Fibroblast of peridontal ligament (primary cell): Measurements from ENCODE around the gene PPFIA4.
A peak's percentile ranks its signal among the peaks of the same experiment; 100 is the strongest.

Experiments used
- DNase-seq: peaks from one replicate; pipeline ENCODE4 v3.0.0-alpha.2; 2010; ENCODE audit errors: extremely low read depth

PPFIA4 gene

DNA sequence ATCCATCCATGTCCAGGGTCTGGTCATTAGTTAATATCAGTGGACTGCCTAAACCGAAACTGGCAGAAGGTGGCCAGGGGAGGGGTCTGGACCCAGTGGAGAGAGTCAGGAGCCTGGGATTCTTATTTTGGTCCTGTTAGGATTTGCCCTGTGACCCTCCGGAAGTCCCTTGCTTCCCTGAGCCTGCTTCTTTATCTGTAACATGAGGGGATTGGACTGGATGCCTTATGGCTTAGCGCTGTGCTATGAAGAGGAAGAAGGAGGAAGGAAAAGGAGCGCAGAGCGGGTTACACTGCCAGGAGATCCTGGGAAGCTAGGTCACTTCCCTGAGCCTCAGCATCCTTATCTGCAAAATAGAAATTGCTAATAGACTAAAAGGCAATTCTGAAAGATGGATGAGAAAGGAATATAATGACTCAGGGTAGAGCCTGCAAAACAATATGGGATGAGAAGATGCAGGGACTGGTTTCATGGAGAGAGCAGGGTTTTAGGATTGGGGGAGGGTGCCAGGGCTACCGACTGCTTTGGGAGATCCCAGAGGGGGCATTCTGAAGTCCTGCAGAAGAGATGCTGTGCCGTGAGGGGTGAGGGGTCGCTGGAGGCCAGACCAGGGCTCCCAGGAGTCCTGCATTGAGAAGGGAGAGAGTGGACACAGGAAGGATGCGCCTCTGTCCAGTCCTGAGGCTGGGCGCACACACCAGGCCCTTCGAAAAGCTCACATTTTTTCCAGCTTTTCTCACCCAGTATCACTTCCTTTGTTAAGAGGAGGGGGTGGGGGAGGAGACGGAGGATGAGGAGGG lies 100.8 kb downstream of the PPFIA4 start:
- no peak for DNase-seq

DNA sequence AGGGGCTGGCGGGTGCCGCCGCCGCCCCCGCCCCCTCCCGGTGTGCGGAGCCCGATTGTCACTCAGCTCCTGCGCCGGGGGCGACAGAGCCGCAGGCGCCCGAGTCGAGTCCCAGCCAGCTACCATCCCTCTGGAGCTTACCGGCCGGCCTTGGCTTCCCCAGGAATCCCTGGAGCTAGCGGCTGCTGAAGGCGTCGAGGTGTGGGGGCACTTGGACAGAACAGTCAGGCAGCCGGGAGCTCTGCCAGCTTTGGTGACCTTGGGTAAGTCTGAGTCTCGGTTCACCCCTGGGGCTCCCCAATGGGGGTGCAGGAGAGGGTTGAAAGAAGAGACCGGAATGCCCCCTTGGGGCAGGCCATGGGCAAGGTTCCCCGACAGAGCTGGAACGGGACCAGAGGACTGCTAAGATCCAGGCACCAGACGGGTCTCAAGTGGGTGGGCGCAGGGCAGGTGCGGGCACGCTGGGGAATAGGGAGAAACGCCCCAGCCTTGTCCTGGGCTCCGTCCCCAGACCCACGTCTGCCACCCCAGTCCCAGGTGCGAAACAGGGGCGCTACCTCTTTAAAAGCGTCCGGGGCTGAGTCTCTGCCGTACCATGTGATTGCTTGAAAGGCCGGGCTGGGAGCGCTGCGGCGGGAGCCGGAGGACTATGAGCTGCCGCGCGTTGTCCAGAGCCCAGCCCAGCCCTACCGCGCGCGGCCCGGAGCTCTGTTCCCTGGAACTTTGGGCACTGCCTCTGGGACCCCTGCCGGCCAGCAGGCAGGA lies 101.6 kb downstream of the PPFIA4 start, which contains the start of gene ADORA1:
Gene ADORA1, plus strand, starts transcription at position 61 of the 765 bp plus-strand sequence. CDS start 1,116 bp downstream, outside the sequence.
- DNase-seq: peak; percentile 37

- no peak for DNase-seq
Measured at GRCh38 chr1:203128431-203128715, 102.1 kb downstream of the PPFIA4 start.
